ENCODE measurements around the gene GPC4. TPM values are rescaled to one million over a fixed set of nuclear protein-coding genes. Genes with fewer than 3 reads are reported as not detected.

The GPC4 gene
- total and polyA plus RNA-seq, 9 of the 15 experiments (the other 6 are each of a cell fraction or from before 2014, with no cell fraction given), result 0.11 TPM; not detected in 8

DNA sequence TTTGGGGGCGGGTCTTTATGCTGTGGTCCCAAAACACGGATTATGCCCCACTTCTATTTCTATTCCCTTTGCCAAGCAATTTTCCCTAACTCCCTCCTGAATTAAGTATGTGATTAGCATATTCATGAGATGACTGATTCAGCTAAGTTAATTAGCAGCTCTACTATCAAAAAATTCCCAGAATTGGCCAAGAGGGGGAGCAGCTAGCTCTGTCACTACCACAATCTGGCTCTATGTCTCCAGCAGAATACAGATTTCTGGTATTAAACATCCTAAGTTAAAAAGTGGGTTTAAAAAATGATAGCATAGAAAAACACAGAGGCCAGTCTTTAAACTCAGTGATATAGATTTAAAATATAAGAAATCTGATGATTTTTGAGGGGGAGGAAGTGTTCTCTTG lies 80.3 kb downstream of the GPC4 start (continued):
- TF ChIP-seq, protein P1, sequence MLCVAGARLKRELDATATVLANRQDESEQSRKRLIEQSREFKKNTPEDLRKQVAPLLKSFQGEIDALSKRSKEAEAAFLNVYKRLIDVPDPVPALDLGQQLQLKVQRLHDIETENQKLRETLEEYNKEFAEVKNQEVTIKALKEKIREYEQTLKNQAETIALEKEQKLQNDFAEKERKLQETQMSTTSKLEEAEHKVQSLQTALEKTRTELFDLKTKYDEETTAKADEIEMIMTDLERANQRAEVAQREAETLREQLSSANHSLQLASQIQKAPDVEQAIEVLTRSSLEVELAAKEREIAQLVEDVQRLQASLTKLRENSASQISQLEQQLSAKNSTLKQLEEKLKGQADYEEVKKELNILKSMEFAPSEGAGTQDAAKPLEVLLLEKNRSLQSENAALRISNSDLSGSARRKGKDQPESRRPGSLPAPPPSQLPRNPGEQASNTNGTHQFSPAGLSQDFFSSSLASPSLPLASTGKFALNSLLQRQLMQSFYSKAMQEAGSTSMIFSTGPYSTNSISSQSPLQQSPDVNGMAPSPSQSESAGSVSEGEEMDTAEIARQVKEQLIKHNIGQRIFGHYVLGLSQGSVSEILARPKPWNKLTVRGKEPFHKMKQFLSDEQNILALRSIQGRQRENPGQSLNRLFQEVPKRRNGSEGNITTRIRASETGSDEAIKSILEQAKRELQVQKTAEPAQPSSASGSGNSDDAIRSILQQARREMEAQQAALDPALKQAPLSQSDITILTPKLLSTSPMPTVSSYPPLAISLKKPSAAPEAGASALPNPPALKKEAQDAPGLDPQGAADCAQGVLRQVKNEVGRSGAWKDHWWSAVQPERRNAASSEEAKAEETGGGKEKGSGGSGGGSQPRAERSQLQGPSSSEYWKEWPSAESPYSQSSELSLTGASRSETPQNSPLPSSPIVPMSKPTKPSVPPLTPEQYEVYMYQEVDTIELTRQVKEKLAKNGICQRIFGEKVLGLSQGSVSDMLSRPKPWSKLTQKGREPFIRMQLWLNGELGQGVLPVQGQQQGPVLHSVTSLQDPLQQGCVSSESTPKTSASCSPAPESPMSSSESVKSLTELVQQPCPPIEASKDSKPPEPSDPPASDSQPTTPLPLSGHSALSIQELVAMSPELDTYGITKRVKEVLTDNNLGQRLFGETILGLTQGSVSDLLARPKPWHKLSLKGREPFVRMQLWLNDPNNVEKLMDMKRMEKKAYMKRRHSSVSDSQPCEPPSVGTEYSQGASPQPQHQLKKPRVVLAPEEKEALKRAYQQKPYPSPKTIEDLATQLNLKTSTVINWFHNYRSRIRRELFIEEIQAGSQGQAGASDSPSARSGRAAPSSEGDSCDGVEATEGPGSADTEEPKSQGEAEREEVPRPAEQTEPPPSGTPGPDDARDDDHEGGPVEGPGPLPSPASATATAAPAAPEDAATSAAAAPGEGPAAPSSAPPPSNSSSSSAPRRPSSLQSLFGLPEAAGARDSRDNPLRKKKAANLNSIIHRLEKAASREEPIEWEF (CRISPR knock-in tag; IDR thresholded peaks at IDR 0.05), result no peak
- peak; percentile 24; the same call in 1 of the 2 replicates for TF ChIP-seq SMC3 (conservative IDR thresholded peaks at IDR 0.05; ENCODE audit: insufficient read depth, low read depth, low read length)
- no peak for TF ChIP-seq ATF2 (CRISPR knock-in tag; IDR thresholded peaks at IDR 0.05)
- TF ChIP-seq RAD21 (CRISPR knock-in tag; conservative IDR thresholded peaks at IDR 0.05 in 1 of 2, IDR thresholded peaks at IDR 0.05 in 1 of 2), result peak in 1 of 2 experiments; percentile 31; a peak in 1 of 4 replicates
- TF ChIP-seq NFIX (CRISPR knock-in tag; IDR thresholded peaks at IDR 0.05; ENCODE audit: low read depth), result no peak
- TF ChIP-seq, protein P2, sequence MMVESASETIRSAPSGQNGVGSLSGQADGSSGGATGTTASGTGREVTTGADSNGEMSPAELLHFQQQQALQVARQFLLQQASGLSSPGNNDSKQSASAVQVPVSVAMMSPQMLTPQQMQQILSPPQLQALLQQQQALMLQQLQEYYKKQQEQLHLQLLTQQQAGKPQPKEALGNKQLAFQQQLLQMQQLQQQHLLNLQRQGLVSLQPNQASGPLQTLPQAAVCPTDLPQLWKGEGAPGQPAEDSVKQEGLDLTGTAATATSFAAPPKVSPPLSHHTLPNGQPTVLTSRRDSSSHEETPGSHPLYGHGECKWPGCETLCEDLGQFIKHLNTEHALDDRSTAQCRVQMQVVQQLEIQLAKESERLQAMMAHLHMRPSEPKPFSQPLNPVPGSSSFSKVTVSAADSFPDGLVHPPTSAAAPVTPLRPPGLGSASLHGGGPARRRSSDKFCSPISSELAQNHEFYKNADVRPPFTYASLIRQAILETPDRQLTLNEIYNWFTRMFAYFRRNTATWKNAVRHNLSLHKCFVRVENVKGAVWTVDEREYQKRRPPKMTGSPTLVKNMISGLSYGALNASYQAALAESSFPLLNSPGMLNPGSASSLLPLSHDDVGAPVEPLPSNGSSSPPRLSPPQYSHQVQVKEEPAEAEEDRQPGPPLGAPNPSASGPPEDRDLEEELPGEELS (CRISPR knock-in tag; IDR thresholded peaks at IDR 0.05; ENCODE audit: borderline replicate concordance), result no peak
- no peak for TF ChIP-seq ZBTB1 (CRISPR knock-in tag; IDR thresholded peaks at IDR 0.05; ENCODE audit: borderline replicate concordance, low read depth)
- no peak for TF ChIP-seq CSDE1 (IDR thresholded peaks at IDR 0.05)
- no peak for TF ChIP-seq PYGO2 (tag; IDR thresholded peaks at IDR 0.05)
- TF ChIP-seq, protein P3, sequence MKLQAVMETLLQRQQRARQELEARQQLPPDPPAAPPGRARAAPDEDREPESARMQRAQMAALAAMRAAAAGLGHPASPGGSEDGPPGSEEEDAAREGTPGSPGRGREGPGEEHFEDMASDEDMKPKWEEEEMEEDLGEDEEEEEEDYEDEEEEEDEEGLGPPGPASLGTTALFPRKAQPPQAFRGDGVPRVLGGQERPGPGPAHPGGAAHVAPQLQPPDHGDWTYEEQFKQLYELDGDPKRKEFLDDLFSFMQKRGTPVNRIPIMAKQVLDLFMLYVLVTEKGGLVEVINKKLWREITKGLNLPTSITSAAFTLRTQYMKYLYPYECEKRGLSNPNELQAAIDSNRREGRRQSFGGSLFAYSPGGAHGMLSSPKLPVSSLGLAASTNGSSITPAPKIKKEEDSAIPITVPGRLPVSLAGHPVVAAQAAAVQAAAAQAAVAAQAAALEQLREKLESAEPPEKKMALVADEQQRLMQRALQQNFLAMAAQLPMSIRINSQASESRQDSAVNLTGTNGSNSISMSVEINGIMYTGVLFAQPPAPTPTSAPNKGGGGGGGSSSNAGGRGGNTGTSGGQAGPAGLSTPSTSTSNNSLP (IDR thresholded peaks at IDR 0.05; ENCODE audit: borderline replicate concordance, low read depth, low read length), result peak; percentile 65; the same call in 1 of the 2 replicates
- TF ChIP-seq KLF16 (IDR thresholded peaks at IDR 0.05), result no peak
- TF ChIP-seq OTX1 (CRISPR knock-in tag; IDR thresholded peaks at IDR 0.05), result no peak
- no peak for TF ChIP-seq ZFPM2 (CRISPR knock-in tag; IDR thresholded peaks at IDR 0.05)
- no peak for TF ChIP-seq SIN3A (IDR thresholded peaks at IDR 0.05; ENCODE audit: borderline replicate concordance in 2 of 2, control insufficient read depth in 1 of 2, low read depth in 2 of 2, low read length in 2 of 2)
- TF ChIP-seq, protein P4, sequence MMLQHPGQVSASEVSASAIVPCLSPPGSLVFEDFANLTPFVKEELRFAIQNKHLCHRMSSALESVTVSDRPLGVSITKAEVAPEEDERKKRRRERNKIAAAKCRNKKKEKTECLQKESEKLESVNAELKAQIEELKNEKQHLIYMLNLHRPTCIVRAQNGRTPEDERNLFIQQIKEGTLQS (IDR thresholded peaks at IDR 0.05), result no peak
- TF ChIP-seq, protein P4 (CRISPR knock-in tag; conservative IDR thresholded peaks at IDR 0.05), result no peak

Measured in K562 (cell line).